Keratinocyte (primary cell): ENCODE measurements around the gene VPS11.

Experiments used
- EZH2 ChIP-seq: IDR thresholded peaks from one replicate; pipeline ENCODE4 v1.6.1; 2012; ENCODE audit warnings: inconsistent platforms, mild to moderate bottlenecking, low read length, moderate library complexity
- TF ChIP-seq, protein P1 (sequence below), 3 experiments: IDR thresholded peaks in 1 of 3; conservative IDR thresholded peaks in 1 of 3; optimal IDR thresholded peaks in 1 of 3; 2 replicates in 2 of 3; 3 replicates in 1 of 3; pipeline versions ENCODE3 to v1.5.1; 2011; ENCODE audit warnings: low read length in 3 of 3, mild to moderate bottlenecking in 3 of 3, moderate library complexity in 2 of 3, control low read depth in 1 of 3, inconsistent platforms in 1 of 3; ENCODE audit not compliant: insufficient read depth in 2 of 3; ENCODE audit errors: extremely low read depth in 1 of 3

GRCh38 chr11:119121811-119122124 lies 54.1 kb downstream of the VPS11 start:
- TF ChIP-seq, protein P1, sequence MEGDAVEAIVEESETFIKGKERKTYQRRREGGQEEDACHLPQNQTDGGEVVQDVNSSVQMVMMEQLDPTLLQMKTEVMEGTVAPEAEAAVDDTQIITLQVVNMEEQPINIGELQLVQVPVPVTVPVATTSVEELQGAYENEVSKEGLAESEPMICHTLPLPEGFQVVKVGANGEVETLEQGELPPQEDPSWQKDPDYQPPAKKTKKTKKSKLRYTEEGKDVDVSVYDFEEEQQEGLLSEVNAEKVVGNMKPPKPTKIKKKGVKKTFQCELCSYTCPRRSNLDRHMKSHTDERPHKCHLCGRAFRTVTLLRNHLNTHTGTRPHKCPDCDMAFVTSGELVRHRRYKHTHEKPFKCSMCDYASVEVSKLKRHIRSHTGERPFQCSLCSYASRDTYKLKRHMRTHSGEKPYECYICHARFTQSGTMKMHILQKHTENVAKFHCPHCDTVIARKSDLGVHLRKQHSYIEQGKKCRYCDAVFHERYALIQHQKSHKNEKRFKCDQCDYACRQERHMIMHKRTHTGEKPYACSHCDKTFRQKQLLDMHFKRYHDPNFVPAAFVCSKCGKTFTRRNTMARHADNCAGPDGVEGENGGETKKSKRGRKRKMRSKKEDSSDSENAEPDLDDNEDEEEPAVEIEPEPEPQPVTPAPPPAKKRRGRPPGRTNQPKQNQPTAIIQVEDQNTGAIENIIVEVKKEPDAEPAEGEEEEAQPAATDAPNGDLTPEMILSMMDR (optimal IDR thresholded peaks at IDR 0.05 in 1 of 3, IDR thresholded peaks at IDR 0.05 in 1 of 3, conservative IDR thresholded peaks at IDR 0.05 in 1 of 3; ENCODE audit: extremely low read depth in 1 of 3, insufficient read depth in 2 of 3, low read length in 3 of 3), result no peak
- TF ChIP-seq EZH2, result no peak
